NT2/D1 (cell line): ENCODE results near the gene DNM3.
"Not testable (repeated sequence)": the region's sequence is repeated elsewhere in the genome, so short reads cannot be mapped to it uniquely, and the experiment has no call there.

ENCODE experiments used
- DNase-seq: peaks from one replicate; pipeline ENCODE4 v3.0.0-alpha.2; 2011; ENCODE audit warnings: low read depth, low spot score
- H3K27me3 ChIP-seq: 2 replicates; pipeline ENCODE4 v1.6.0; 2011; ENCODE audit warnings: mild to moderate bottlenecking; ENCODE audit not compliant: insufficient read length, insufficient read depth
- H3K36me3 ChIP-seq: 2 replicates; pipeline ENCODE4 v1.6.1; 2011; ENCODE audit warnings: mild to moderate bottlenecking, low read length, mixed read lengths; ENCODE audit not compliant: insufficient read depth, insufficient read length
- H3K4me1 ChIP-seq: 2 replicates; pipeline ENCODE4 v1.5.1; 2011; ENCODE audit not compliant: insufficient read depth, insufficient read length
- H3K4me3 ChIP-seq: 2 replicates; pipeline ENCODE4 v1.5.1; 2011; ENCODE audit warnings: low read depth; ENCODE audit not compliant: insufficient read length
- H3K9ac ChIP-seq: 2 replicates; pipeline ENCODE4 v1.6.0; 2011; ENCODE audit warnings: low read depth; ENCODE audit not compliant: insufficient read length
- H3K9me3 ChIP-seq: 2 replicates; pipeline ENCODE4 v1.5.1; 2011; ENCODE audit warnings: mild to moderate bottlenecking, low read length; ENCODE audit not compliant: insufficient read depth
- SUZ12 ChIP-seq: IDR thresholded peaks from 2 replicates; pipeline ENCODE4 v1.6.1; 2011; ENCODE audit not compliant: insufficient read length, insufficient read depth; ENCODE audit errors: extremely low read depth
- YY1 ChIP-seq: IDR thresholded peaks from 2 replicates; pipeline ENCODE4 v1.6.1; 2011; ENCODE audit not compliant: insufficient read length, insufficient read depth
- ZNF274 ChIP-seq: IDR thresholded peaks from 2 replicates; pipeline ENCODE4 v1.6.1; 2011; ENCODE audit warnings: mild to moderate bottlenecking, low read depth, low read length

DNM3 gene

GRCh38 chr1:172429331-172430127, 588.2 kb downstream of the DNM3 start:
- Histone ChIP-seq H3K9me3 (no peaks in the 10 kb centered on the region), H3K27me3 (no peaks in the 10 kb centered on the region), H3K4me3 (no peak overlapping the region), H3K36me3 (no peaks in the 10 kb centered on the region), H3K4me1 (peaks cover 2% of the 10 kb centered on the region), H3K9ac (no peak overlapping the region)
- DNase-seq, result peak; percentile 79
- TF ChIP-seq SUZ12 (no peak), ZNF274 (no peak), YY1 (no peak)

GRCh38 chr1:172430128-172430454, 588.8 kb downstream of the DNM3 start:
- H3K27me3 ChIP-seq, result no peaks in the 10 kb centered on the region
- H3K4me1 ChIP-seq, result peaks cover 2% of the 10 kb centered on the region
- no peak for TF ChIP-seq YY1
- TF ChIP-seq SUZ12, result no peak
- no peak for TF ChIP-seq ZNF274
- no peaks in the 10 kb centered on the region for H3K9me3 ChIP-seq
- no peak overlapping the region for H3K9ac ChIP-seq
- DNase-seq, result no peak
- no peak overlapping the region for H3K4me3 ChIP-seq
- no peaks in the 10 kb centered on the region for H3K36me3 ChIP-seq

GRCh38 chr1:172431204-172431603, 589.9 kb downstream of the DNM3 start:
- Histone ChIP-seq H3K4me1 (peaks cover 2% of the 10 kb centered on the region), H3K27me3 (no peaks in the 10 kb centered on the region), H3K36me3 (no peaks in the 10 kb centered on the region), H3K9ac (no peak overlapping the region), H3K4me3 (no peak overlapping the region), H3K9me3 (no peaks in the 10 kb centered on the region)
- TF ChIP-seq ZNF274 (no peak), YY1 (no peak), SUZ12 (no peak)
- DNase-seq, result no peak

GRCh38 chr1:172431721-172432192, 590.5 kb downstream of the DNM3 start:
- H3K4me3 ChIP-seq, result no peak overlapping the region
- peaks cover 2% of the 10 kb centered on the region for H3K4me1 ChIP-seq
- H3K36me3 ChIP-seq, result no peaks in the 10 kb centered on the region
- no peak overlapping the region for H3K9ac ChIP-seq
- no peaks in the 10 kb centered on the region for H3K27me3 ChIP-seq
- no peak for DNase-seq
- TF ChIP-seq SUZ12 (no peak), YY1 (no peak), ZNF274 (no peak)
- no peaks in the 10 kb centered on the region for H3K9me3 ChIP-seq

- not testable (repeated sequence) for H3K9ac ChIP-seq, H3K27me3 ChIP-seq, H3K4me1 ChIP-seq, H3K9me3 ChIP-seq, H3K4me3 ChIP-seq, DNase-seq
- H3K36me3 ChIP-seq, result peaks cover 24% of the 10 kb centered on the region
Measured at GRCh38 chr1:172437183-172437582, 595.9 kb downstream of the DNM3 start.

GRCh38 chr1:172442404-172442803, 601.1 kb downstream of the DNM3 start:
- TF ChIP-seq YY1 (no peak), SUZ12 (no peak), ZNF274 (no peak)
- no peaks in the 10 kb centered on the region for H3K4me1 ChIP-seq
- no peak for DNase-seq
- 0 out of 2 replicates have a peak, but pooled peaks cover 4% of the 10 kb centered on the region for H3K9me3 ChIP-seq
- peaks cover 29% of the 10 kb centered on the region for H3K36me3 ChIP-seq
- no peak overlapping the region for H3K9ac ChIP-seq
- no peaks in the 10 kb centered on the region for H3K27me3 ChIP-seq
- no peak overlapping the region for H3K4me3 ChIP-seq

- no peak for DNase-seq
- Histone ChIP-seq H3K27me3 (no peaks in the 10 kb centered on the region), H3K36me3 (peaks cover 29% of the 10 kb centered on the region), H3K4me1 (no peaks in the 10 kb centered on the region), H3K9ac (peak overlapping the region; percentile 89), H3K9me3 (0 out of 2 replicates have a peak, but pooled peaks cover under 1% of the 10 kb centered on the region), H3K4me3 (peak overlapping the region; percentile 83)
- no peak for TF ChIP-seq ZNF274
- TF ChIP-seq SUZ12, result no peak
- no peak for TF ChIP-seq YY1
Measured at GRCh38 chr1:172442843-172443565, 601.7 kb downstream of the DNM3 start.
